Muscle of leg (tissue), 11 donors: ENCODE data around the gene NPY4R. TPM values are rescaled to one million over a fixed set of nuclear protein-coding genes. Genes with fewer than 3 reads are reported as not detected.
"Not testable (repeated sequence)": the region's sequence is repeated elsewhere in the genome, so short reads cannot be mapped to it uniquely, and the experiment has no call there.

Experiments used
- DNase-seq: peaks from one replicate; pipeline ENCODE4 v3.0.0; 2013
- H3K27ac ChIP-seq: one replicate; pipeline ENCODE4 v1.5.1; 2013; ENCODE audit warnings: mild to moderate bottlenecking, low read length, control low read depth
- H3K27me3 ChIP-seq: one replicate; pipeline ENCODE4 v1.6.1; 2013; ENCODE audit warnings: low read length; ENCODE audit not compliant: control insufficient read depth, insufficient read depth
- H3K36me3 ChIP-seq: one replicate; pipeline ENCODE4 v1.6.1; 2013; ENCODE audit warnings: low read length; ENCODE audit not compliant: control insufficient read depth, insufficient read depth
- H3K4me1 ChIP-seq: one replicate; pipeline ENCODE4 v1.6.1; 2013; ENCODE audit warnings: low read length; ENCODE audit not compliant: control insufficient read depth, insufficient read depth
- H3K4me3 ChIP-seq: one replicate; pipeline ENCODE4 v1.5.1; 2013; ENCODE audit warnings: low read length, control low read depth
- H3K9me3 ChIP-seq: replicated peaks from 2 replicates; pipeline ENCODE4 v1.6.1; 2013; ENCODE audit warnings: low read depth, low read length; ENCODE audit not compliant: control insufficient read depth
- WGBS: methylation state at CpG from one replicate; pipeline ENCODE4 v1.1.5; 2013; ENCODE audit warnings: missing lambda C conversion rate; ENCODE audit not compliant: insufficient coverage; 5-methylcytosine and 5-hydroxymethylcytosine counted together
- polyA plus RNA-seq, 8 donors: library from polyadenylated mRNA; unstranded; fragments of 120-200 nt; gene quantifications; one replicate each; pipeline versions ENCODE4 v1.2.1 to v1.2.3, GENCODE V29; 2013; ENCODE audit warnings: inconsistent platforms in 1 of 8, low replicate concordance in 1 of 8; ENCODE audit not compliant: insufficient read length in 8 of 8, insufficient read depth in 1 of 8
- total RNA-seq: library from RNA; stranded (reverse); fragments of 120-200 nt; gene quantifications from one replicate; pipeline ENCODE4 v1.2.4, GENCODE V29; 2013

NPY4R gene
- total and polyA plus RNA-seq, 9 donors: 0.07 to 0.23 (median 0.22) TPM; not detected in 4

- not testable (repeated sequence) for H3K4me1 ChIP-seq, H3K9me3 ChIP-seq, DNase-seq, H3K4me3 ChIP-seq, H3K36me3 ChIP-seq, H3K27me3 ChIP-seq, H3K27ac ChIP-seq
- WGBS: no CpG with 5 or more reads among the region's 2 CpGs
Measured at GRCh38 chr10:46423550-46423949, 42.2 kb downstream of the NPY4R start.

DNA sequence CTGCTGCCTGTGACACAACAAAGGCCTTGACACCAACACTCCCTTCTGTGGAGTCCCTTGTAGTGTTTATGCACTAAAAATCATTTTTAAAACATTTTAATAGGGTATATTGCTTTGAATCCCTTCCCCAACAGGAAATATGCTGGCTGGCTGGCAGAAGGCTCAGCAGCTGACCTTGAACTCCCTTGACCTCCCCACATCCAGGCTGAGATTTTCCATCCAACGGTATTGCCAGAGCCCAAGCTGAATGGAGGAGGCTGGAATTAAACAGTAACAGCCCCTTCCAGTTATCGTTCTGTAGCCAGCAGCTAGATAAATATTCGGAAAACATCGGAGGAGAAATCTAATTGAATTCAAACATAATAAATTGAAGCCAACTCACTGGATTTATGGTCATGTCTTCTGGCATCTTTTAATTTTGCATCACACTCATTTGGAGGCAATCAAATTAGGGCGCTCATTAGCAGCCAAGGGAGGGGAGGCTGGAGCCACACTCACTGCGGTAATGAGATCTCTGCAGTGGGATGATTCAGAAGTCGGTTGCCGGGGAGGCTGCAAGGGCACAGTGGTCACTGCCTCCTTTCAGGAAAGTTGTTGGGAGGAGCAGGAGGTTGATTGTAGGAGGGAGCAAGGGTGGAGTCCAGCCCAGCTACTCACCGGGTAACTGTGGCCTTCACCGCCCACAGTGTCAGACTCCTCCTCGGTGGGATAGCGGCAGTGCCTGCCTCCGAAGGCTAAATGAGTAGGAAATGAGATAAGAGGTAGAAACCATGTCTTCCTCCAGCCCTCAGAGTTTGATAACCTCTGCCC lies 46.0 kb downstream of the NPY4R start:
- not testable (repeated sequence) for H3K9me3 ChIP-seq, H3K4me3 ChIP-seq, H3K27ac ChIP-seq, H3K36me3 ChIP-seq, DNase-seq, H3K4me1 ChIP-seq, H3K27me3 ChIP-seq
- no CpG with 5 or more reads among the region's 13 CpGs for WGBS

GRCh38 chr10:46418283-46418682 lies 47.5 kb downstream of the NPY4R start:
- not testable (repeated sequence) for H3K4me3 ChIP-seq, H3K4me1 ChIP-seq, H3K9me3 ChIP-seq, H3K27ac ChIP-seq, H3K36me3 ChIP-seq, H3K27me3 ChIP-seq
- peak; percentile 8 for DNase-seq
- WGBS: 100% methylated on average over 1 of the region's 7 CpGs

- not testable (repeated sequence) for H3K27ac ChIP-seq, H3K4me3 ChIP-seq, H3K36me3 ChIP-seq, H3K27me3 ChIP-seq, H3K4me1 ChIP-seq, H3K9me3 ChIP-seq, DNase-seq
- whole genome bisulfite sequencing: no CpG with 5 or more reads among the region's 6 CpGs
Measured at GRCh38 chr10:46415291-46415690, 50.5 kb downstream of the NPY4R start.

GRCh38 chr10:46412665-46413064 lies 53.1 kb downstream of the NPY4R start:
- WGBS: no CpG with 5 or more reads among the region's 5 CpGs
- not testable (repeated sequence) for H3K4me1 ChIP-seq, H3K36me3 ChIP-seq, H3K4me3 ChIP-seq, H3K9me3 ChIP-seq, H3K27me3 ChIP-seq, DNase-seq, H3K27ac ChIP-seq

GRCh38 chr10:46411123-46411522 lies 54.6 kb downstream of the NPY4R start:
- H3K9me3 ChIP-seq, H3K27me3 ChIP-seq, H3K4me3 ChIP-seq, H3K36me3 ChIP-seq, H3K4me1 ChIP-seq, DNase-seq, H3K27ac ChIP-seq: not testable (repeated sequence)

Other genes with a start within 250 kb of the NPY4R start
- gene ANTXRL, start 179.0 kb downstream of the NPY4R start, total RNA-seq: not detected
- not detected for gene ANTXRL, start 179.0 kb downstream of the NPY4R start, polyA plus RNA-seq
- gene ANXA8L1, start 90.2 kb downstream of the NPY4R start, total RNA-seq: not detected
- 1 to 10 TPM in 1 of 8 donors, under 1 TPM in 3, not detected in 4; 0.15 to 3.9 (median 0.32) TPM for gene ANXA8L1, start 90.2 kb downstream of the NPY4R start, polyA plus RNA-seq
- gene GPRIN2, start 90.7 kb upstream of the NPY4R start, total RNA-seq: 0.13 TPM
- gene GPRIN2, start 90.7 kb upstream of the NPY4R start, polyA plus RNA-seq: under 1 TPM; 0.12 to 0.91 (median 0.34) TPM
- 1.1 TPM for gene SYT15, start 113.2 kb upstream of the NPY4R start, total RNA-seq
- gene SYT15, start 113.2 kb upstream of the NPY4R start, polyA plus RNA-seq: 1 to 10 TPM; 2.0 to 5.2 (median 4.3) TPM